AG04450 (cell line): Measurements from ENCODE around the gene SPATS2L. TPM values are rescaled to one million over a fixed set of nuclear protein-coding genes. Genes with fewer than 3 reads are reported as not detected.

Experiments
- CTCF ChIA-PET: fragments of 300-600, 350-600 bp; formaldehyde crosslinking; extraction: SDS; loops from one replicate; lab custom pipeline; 2022; ENCODE audit warnings: antibody characterized with exemption, inconsistent platforms; lab: Charles Lee
- POLR2A ChIA-PET: fragments of 350-600 bp; formaldehyde crosslinking; extraction: SDS; loops from one replicate; lab custom pipeline; 2021; ENCODE audit warnings: antibody characterized with exemption, inconsistent platforms; lab: Yijun Ruan, JAX
- DNase-seq: peaks from one replicate; pipeline ENCODE4 v3.0.0-alpha.2; 2011; ENCODE audit warnings: low read depth, low spot score
- H3K27ac ChIP-seq: one replicate; pipeline ENCODE4 v1.5.1; 2012; ENCODE audit warnings: low read depth, low read length, control low read depth
- H3K27me3 ChIP-seq: one replicate; pipeline ENCODE4 v1.6.0; 2012; ENCODE audit warnings: low read length; ENCODE audit not compliant: control insufficient read depth, insufficient read depth
- H3K4me3 ChIP-seq: 2 replicates; pipeline ENCODE4 v1.5.1; 2011; ENCODE audit warnings: mild to moderate bottlenecking, low read depth, low read length, control low read depth
- H3K9me3 ChIP-seq: 2 replicates; pipeline ENCODE4 v1.5.1; 2012; ENCODE audit warnings: low read length; ENCODE audit not compliant: control insufficient read depth, insufficient read depth
- polyA plus RNA-seq: library from polyadenylated mRNA; depleted of rRNA; stranded (reverse); fragments of >200 nt; gene quantifications from 2 replicates; pipeline ENCODE4 v1.2.3, GENCODE V29; 2011
- TF ChIP-seq, protein P1 (sequence below): IDR thresholded peaks from 2 replicates; pipeline ENCODE4 v1.5.1; 2011; ENCODE audit warnings: low read depth, low read length, control low read depth, inconsistent platforms

The SPATS2L gene
- polyA plus RNA-seq, 1 experiment, result 361 TPM

DNA sequence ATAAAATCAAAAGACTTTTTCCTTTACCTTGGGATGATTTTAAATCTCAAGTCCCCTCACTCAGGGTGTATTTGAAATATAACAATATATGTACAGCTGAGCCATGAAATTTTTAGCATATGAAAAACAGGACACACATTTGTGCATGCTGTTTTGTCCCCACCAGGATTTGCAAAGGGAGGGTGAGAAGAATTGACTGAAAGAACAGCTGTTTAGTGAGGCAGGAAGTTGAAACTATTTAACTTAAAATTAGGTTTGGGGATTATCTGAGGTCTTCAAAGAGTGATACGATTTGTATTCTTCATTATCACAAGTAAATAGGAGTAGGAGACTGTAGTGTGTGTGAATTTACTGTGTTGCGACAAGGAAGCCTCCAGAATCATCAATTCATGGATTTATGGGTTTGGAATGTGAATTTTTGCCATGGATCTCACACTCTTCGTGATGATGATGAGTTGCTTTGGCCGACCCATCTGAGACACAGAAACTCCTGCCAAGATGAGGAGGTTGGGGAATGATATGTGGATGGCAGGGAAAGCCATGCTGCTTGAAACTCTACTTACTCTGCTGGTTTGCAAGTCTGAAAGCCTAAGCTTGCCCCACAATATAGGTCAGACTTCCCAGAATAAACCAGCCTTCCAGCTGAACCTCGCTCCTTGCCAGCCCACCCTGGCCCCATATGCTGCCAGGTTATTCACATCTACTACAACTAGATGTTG lies 31.0 kb upstream of the SPATS2L start:
- Histone ChIP-seq H3K27ac (no peak overlapping the region), H3K27me3 (no peaks in the 10 kb centered on the region), H3K4me3 (no peak overlapping the region), H3K9me3 (no peaks in the 10 kb centered on the region; the same call in 1 of the 2 replicates)
- CTCF ChIA-PET, result interaction anchor here (0.9 kb wide), 1 partner anchor 21 kb away, joined by 3 read pairs; no protein-coding TSS in a partner anchor
- POLR2A ChIA-PET, result no interaction called here
- no peak for DNase-seq
- TF ChIP-seq, protein P1, sequence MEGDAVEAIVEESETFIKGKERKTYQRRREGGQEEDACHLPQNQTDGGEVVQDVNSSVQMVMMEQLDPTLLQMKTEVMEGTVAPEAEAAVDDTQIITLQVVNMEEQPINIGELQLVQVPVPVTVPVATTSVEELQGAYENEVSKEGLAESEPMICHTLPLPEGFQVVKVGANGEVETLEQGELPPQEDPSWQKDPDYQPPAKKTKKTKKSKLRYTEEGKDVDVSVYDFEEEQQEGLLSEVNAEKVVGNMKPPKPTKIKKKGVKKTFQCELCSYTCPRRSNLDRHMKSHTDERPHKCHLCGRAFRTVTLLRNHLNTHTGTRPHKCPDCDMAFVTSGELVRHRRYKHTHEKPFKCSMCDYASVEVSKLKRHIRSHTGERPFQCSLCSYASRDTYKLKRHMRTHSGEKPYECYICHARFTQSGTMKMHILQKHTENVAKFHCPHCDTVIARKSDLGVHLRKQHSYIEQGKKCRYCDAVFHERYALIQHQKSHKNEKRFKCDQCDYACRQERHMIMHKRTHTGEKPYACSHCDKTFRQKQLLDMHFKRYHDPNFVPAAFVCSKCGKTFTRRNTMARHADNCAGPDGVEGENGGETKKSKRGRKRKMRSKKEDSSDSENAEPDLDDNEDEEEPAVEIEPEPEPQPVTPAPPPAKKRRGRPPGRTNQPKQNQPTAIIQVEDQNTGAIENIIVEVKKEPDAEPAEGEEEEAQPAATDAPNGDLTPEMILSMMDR, result no peak

DNA sequence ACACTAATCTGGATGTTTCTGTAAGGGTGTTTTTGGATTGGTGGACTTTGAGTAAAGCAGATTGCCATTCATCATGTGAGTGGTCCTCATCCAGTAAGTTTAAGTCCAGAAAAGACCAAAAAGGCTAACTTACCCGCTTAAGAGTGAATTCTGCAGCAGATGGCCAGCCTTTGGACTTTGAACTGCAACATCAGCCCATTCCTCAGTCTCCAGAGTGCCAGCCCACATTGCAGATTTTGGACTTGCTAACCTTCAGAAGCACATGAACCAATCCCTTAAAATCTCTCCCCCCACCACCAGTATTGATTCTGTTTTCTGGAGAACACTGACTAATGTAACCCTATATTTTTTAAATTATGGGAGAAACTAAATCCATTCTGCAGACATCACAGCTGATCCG lies 30.0 kb upstream of the SPATS2L start:
- TF ChIP-seq, protein P1, result no peak
- no peak overlapping the region for H3K4me3 ChIP-seq
- no peak overlapping the region for H3K27ac ChIP-seq
- no peaks in the 10 kb centered on the region for H3K27me3 ChIP-seq
- POLR2A ChIA-PET, result no interaction called here
- CTCF ChIA-PET, result interaction anchor here (1.3 kb wide), 1 partner anchor 291 kb away, joined by 4 read pairs; no protein-coding TSS in a partner anchor
- DNase-seq, result no peak
- H3K9me3 ChIP-seq, result no peaks in the 10 kb centered on the region; the same call in 1 of the 2 replicates

GRCh38 chr2:200278694-200279316 lies 27.7 kb upstream of the SPATS2L start:
- Histone ChIP-seq H3K27ac (no peak overlapping the region), H3K27me3 (no peaks in the 10 kb centered on the region), H3K9me3 (no peaks in the 10 kb centered on the region; the same call in 1 of the 2 replicates), H3K4me3 (no peak overlapping the region)
- TF ChIP-seq, protein P1, result no peak
- POLR2A ChIA-PET, result no interaction called here
- CTCF ChIA-PET, result no interaction called here
- no peak for DNase-seq

GRCh38 chr2:200279857-200280256 lies 26.6 kb upstream of the SPATS2L start:
- TF ChIP-seq, protein P1, result no peak
- Histone ChIP-seq H3K27ac (no peak overlapping the region), H3K27me3 (no peaks in the 10 kb centered on the region), H3K4me3 (no peak overlapping the region), H3K9me3 (no peaks in the 10 kb centered on the region; the same call in 1 of the 2 replicates)
- DNase-seq, result no peak
- ChIA-PET CTCF (no interaction called here), POLR2A (no interaction called here)

DNA sequence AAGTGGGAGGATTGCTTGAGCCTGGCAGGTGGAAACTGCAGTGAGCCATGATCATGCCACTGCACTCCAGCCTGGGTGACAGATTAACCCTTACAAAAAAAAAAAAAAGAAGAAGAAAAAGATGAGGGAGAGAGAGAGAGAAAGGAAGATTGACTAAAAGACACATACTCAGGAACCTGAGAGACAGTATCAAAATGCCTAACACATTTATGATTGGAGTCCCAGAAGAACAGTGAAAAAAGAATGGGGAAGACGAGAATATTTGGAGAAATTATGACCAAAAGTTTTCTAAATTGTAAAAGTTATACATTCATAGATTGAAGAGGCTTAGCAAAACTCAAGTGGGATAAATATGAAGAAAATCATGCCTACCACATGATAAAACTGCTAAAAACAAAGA lies 19.9 kb upstream of the SPATS2L start:
- TF ChIP-seq, protein P1, result no peak
- no peaks in the 10 kb centered on the region for H3K27me3 ChIP-seq
- ChIA-PET CTCF (no interaction called here), POLR2A (no interaction called here)
- no peaks in the 10 kb centered on the region; the same call in 1 of the 2 replicates for H3K9me3 ChIP-seq
- no peak overlapping the region for H3K4me3 ChIP-seq
- no peak for DNase-seq
- H3K27ac ChIP-seq, result no peak overlapping the region
